Measurements from ENCODE around the gene GREB1L.
"Not testable (repeated sequence)": the region's sequence is repeated elsewhere in the genome, so short reads cannot be mapped to it uniquely, and the experiment has no call there.

DNA sequence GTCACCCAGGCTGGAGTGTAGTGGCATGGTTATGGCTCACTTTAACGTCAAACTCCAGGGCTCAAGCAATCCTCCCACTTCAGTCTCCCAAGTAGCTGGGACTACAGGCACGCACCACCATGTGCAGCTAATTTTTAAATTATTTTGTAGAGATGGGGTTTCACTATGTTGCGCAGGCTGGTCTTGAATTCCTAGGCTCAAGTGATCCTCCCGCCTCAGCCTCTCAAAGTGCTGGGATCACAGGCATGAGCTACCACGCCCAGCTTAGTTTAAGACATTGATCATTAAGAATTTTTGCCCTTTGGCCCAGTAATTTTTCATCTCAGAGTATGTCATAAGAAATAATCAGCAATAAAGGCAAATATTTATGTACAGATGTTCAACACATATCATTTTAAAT is 73.1 kb downstream of the GREB1L start:
- not testable (repeated sequence) for TF ChIP-seq EZH2 (IDR thresholded peaks at IDR 0.05; ENCODE audit: borderline replicate concordance)
- TF ChIP-seq, protein P1, sequence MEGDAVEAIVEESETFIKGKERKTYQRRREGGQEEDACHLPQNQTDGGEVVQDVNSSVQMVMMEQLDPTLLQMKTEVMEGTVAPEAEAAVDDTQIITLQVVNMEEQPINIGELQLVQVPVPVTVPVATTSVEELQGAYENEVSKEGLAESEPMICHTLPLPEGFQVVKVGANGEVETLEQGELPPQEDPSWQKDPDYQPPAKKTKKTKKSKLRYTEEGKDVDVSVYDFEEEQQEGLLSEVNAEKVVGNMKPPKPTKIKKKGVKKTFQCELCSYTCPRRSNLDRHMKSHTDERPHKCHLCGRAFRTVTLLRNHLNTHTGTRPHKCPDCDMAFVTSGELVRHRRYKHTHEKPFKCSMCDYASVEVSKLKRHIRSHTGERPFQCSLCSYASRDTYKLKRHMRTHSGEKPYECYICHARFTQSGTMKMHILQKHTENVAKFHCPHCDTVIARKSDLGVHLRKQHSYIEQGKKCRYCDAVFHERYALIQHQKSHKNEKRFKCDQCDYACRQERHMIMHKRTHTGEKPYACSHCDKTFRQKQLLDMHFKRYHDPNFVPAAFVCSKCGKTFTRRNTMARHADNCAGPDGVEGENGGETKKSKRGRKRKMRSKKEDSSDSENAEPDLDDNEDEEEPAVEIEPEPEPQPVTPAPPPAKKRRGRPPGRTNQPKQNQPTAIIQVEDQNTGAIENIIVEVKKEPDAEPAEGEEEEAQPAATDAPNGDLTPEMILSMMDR (IDR thresholded peaks at IDR 0.05; ENCODE audit: poor library complexity): not testable (repeated sequence)
